ENCODE results near the gene SNX2.

- no peak for TF ChIP-seq XRCC5 (IDR thresholded peaks at IDR 0.05; ENCODE audit: low read depth, low read length)
- TF ChIP-seq NR0B1 (IDR thresholded peaks at IDR 0.05; ENCODE audit: partially characterized antibody) = no peak
- no peak for TF ChIP-seq IRF1 (CRISPR knock-in tag; IDR thresholded peaks at IDR 0.05; ENCODE audit: borderline replicate concordance)
- TF ChIP-seq TCF7L2 (IDR thresholded peaks at IDR 0.05; ENCODE audit: low read depth, low read length) = no peak
- TF ChIP-seq NR2C1 (IDR thresholded peaks at IDR 0.05) = no peak
- TF ChIP-seq NR2C1 (tag; IDR thresholded peaks at IDR 0.05) = no peak
- no peak for TF ChIP-seq E2F8 (IDR thresholded peaks at IDR 0.05; ENCODE audit: low read depth, partially characterized antibody)
- TF ChIP-seq MGA (IDR thresholded peaks at IDR 0.05) = no peak
- TF ChIP-seq POLR2AphosphoS5 (IDR thresholded peaks at IDR 0.05; ENCODE audit: control insufficient read depth, insufficient read depth, low read depth, low read length) = no peak
- no peak for TF ChIP-seq CC2D1A (IDR thresholded peaks at IDR 0.05)
- no peak for TF ChIP-seq MTA3 (IDR thresholded peaks at IDR 0.05; ENCODE audit: borderline replicate concordance)
Observed at GRCh38 chr5:122749886-122750285, 25.0 kb upstream of the SNX2 start.

All from K562 (cell line).